Gastroesophageal sphincter (tissue), 4 donors: ENCODE measurements around the gene KMT2C. TPM values are rescaled to one million over a fixed set of nuclear protein-coding genes. Genes with fewer than 3 reads are reported as not detected.

ENCODE experiments used
- ATAC-seq: fragments of 150-250 bp; one replicate; pipeline ENCODE4 v1.9.1; 2016; ENCODE audit warnings: mild to moderate bottlenecking, moderate library complexity
- H3K27ac ChIP-seq, 4 donors: fragments of 200-600 bp; sonication (generic) in 3 of 4; 1 replicate in 3 of 4; 2 replicates in 1 of 4; pipeline ENCODE4 v1.5.1; 2016 to 2019
- H3K27me3 ChIP-seq: fragments of 200-600 bp; sonication (generic); one replicate; pipeline ENCODE4 v1.5.1; 2019
- H3K36me3 ChIP-seq, 2 donors: fragments of 200-600 bp; sonication (generic); one replicate each; pipeline ENCODE4 v1.5.1; 2019; ENCODE audit warnings: control low read depth in 1 of 2
- H3K4me1 ChIP-seq, 3 donors: fragments of 200-600 bp; sonication (generic); 1 replicate in 2 of 3; 2 replicates in 1 of 3; pipeline ENCODE4 v1.5.1; 2016 to 2019; ENCODE audit warnings: control low read depth in 2 of 3
- H3K4me3 ChIP-seq, 2 donors: fragments of 200-600 bp; sonication (generic); one replicate each; pipeline ENCODE4 v1.5.1; 2019; ENCODE audit warnings: mild to moderate bottlenecking in 1 of 2, moderate library complexity in 1 of 2
- H3K9me3 ChIP-seq, 3 donors: fragments of 200-600 bp; sonication (generic); one replicate each; pipeline ENCODE4 v1.5.1; 2017 to 2019; ENCODE audit warnings: control low read depth in 2 of 3
- CTCF ChIP-seq, 4 experiments: fragments of 200-600 bp in 2 of 4; fragments of 450-650 bp in 2 of 4; sonication (generic) in 1 of 4; IDR thresholded peaks; one replicate each; pipeline ENCODE4 v1.5.1; 2017 to 2019; ENCODE audit warnings: antibody characterized with exemption in 4 of 4, mild to moderate bottlenecking in 2 of 4, moderate library complexity in 2 of 4
- EP300 ChIP-seq: sonication (generic); formaldehyde crosslinking; IDR thresholded peaks from one replicate; pipeline ENCODE4 v1.6.1; 2017; ENCODE audit warnings: antibody characterized with exemption, mild to moderate bottlenecking
- POLR2A ChIP-seq, 2 donors: fragments of 450-650 bp; IDR thresholded peaks; one replicate each; pipeline ENCODE4 v1.6.1; 2017; ENCODE audit warnings: antibody characterized with exemption in 2 of 2, mild to moderate bottlenecking in 2 of 2, moderate library complexity in 1 of 2
- POLR2AphosphoS5 ChIP-seq: sonication (generic); formaldehyde crosslinking; IDR thresholded peaks from one replicate; pipeline ENCODE4 v1.6.1; 2017; ENCODE audit warnings: antibody characterized with exemption
- WGBS, 2 donors: methylation state at CpG; one replicate each; pipeline ENCODE4 v1.1.5; 2018; ENCODE audit warnings: low coverage in 1 of 2; 5-methylcytosine and 5-hydroxymethylcytosine counted together
- total RNA-seq, 4 donors: library from RNA; depleted of rRNA; stranded (reverse); fragments of >200 nt; gene quantifications; one replicate each; pipeline ENCODE4 v1.1.0, GENCODE V29; 2016

Gene KMT2C
- total RNA-seq, 4 donors from 2014 or later = 63.0 to 84.8 (median 75.5) TPM

GRCh38 chr7:152129682-152130081, 306.1 kb downstream of the KMT2C start:
- Histone ChIP-seq H3K27me3 (no peaks in the 10 kb centered on the region), H3K9me3 (peaks cover 0 to 5% (median 0%) of the 10 kb centered on the region in 3 donors), H3K4me3 (no peak overlapping the region), H3K36me3 (peaks cover 0 to 80% of the 10 kb centered on the region in 2 donors), H3K27ac (no peak overlapping the region), H3K4me1 (no peaks in the 10 kb centered on the region)
- no peak for ATAC-seq
- TF ChIP-seq EP300 (no peak), CTCF (IDR thresholded peaks at IDR 0.05) (no peak), POLR2AphosphoS5 (no peak), POLR2A (IDR thresholded peaks at IDR 0.05) (no peak)
- WGBS, 2 donors = 86 to 88% methylated on average over 6 to 7 of the region's 7 CpGs

- no peak for TF ChIP-seq CTCF (IDR thresholded peaks at IDR 0.05)
- TF ChIP-seq POLR2A (IDR thresholded peaks at IDR 0.05) = no peak
- no peak for TF ChIP-seq POLR2AphosphoS5
- no peak for TF ChIP-seq EP300
These were observed 306.9 kb downstream of the KMT2C start for GRCh38 chr7:152128741-152129461.

GRCh38 chr7:152128252-152128651, 307.6 kb downstream of the KMT2C start:
- no peaks in the 10 kb centered on the region for H3K27me3 ChIP-seq
- no peaks in the 10 kb centered on the region for H3K4me1 ChIP-seq
- H3K9me3 ChIP-seq = peaks cover 0 to 12% (median 0%) of the 10 kb centered on the region in 3 donors
- peaks cover 0 to 83% of the 10 kb centered on the region in 2 donors for H3K36me3 ChIP-seq
- TF ChIP-seq CTCF (IDR thresholded peaks at IDR 0.05) = no peak
- no peak for TF ChIP-seq POLR2A (IDR thresholded peaks at IDR 0.05)
- TF ChIP-seq POLR2AphosphoS5 = no peak
- no peak for TF ChIP-seq EP300
- no peak overlapping the region for H3K4me3 ChIP-seq
- H3K27ac ChIP-seq = no peak overlapping the region
- 94% methylated on average over 3 of the region's 20 CpGs; no CpG with 5 or more reads in 1 of the 2 donors for WGBS, 2 donors
- ATAC-seq = no peak

More at GRCh38 chr7:152128741-152129461, 306.9 kb downstream of the KMT2C start:
- peaks cover 0 to 12% (median 0%) of the 10 kb centered on the region in 3 donors for H3K9me3 ChIP-seq
- no peaks in the 10 kb centered on the region for H3K4me1 ChIP-seq
- H3K27me3 ChIP-seq = no peaks in the 10 kb centered on the region
- H3K4me3 ChIP-seq = no peak overlapping the region
- 96 to 100% methylated on average over 3 to 26 of the region's 60 CpGs for WGBS, 2 donors
- no peak for ATAC-seq
- H3K36me3 ChIP-seq = peaks cover 0 to 85% of the 10 kb centered on the region in 2 donors
- H3K27ac ChIP-seq = no peak overlapping the region

- Histone ChIP-seq H3K9me3 (peaks cover 0 to 12% (median 0%) of the 10 kb centered on the region in 3 donors), H3K4me1 (no peaks in the 10 kb centered on the region), H3K4me3 (no peak overlapping the region), H3K36me3 (peaks cover 0 to 82% of the 10 kb centered on the region in 2 donors), H3K27ac (no peak overlapping the region), H3K27me3 (no peaks in the 10 kb centered on the region)
- no peak for TF ChIP-seq POLR2AphosphoS5
- TF ChIP-seq EP300 = no peak
- no peak for TF ChIP-seq POLR2A (IDR thresholded peaks at IDR 0.05)
- TF ChIP-seq CTCF (IDR thresholded peaks at IDR 0.05) = no peak
- 82% methylated on average over 5 of the region's 19 CpGs; no CpG with 5 or more reads in 1 of the 2 donors for WGBS, 2 donors
- no peak for ATAC-seq
These were observed 308.6 kb downstream of the KMT2C start for GRCh38 chr7:152127229-152127628.

GRCh38 chr7:152126741-152127140, 309.1 kb downstream of the KMT2C start:
- no peaks in the 10 kb centered on the region for H3K27me3 ChIP-seq
- TF ChIP-seq POLR2AphosphoS5 (no peak), EP300 (no peak), POLR2A (IDR thresholded peaks at IDR 0.05) (no peak), CTCF (IDR thresholded peaks at IDR 0.05) (no peak)

More at GRCh38 chr7:152126741-152127140, 309.1 kb downstream of the KMT2C start:
- ATAC-seq = no peak
- no peak overlapping the region for H3K27ac ChIP-seq
- 73 to 82% methylated on average over 3 to 7 of the region's 7 CpGs for WGBS, 2 donors
- no peak overlapping the region for H3K4me3 ChIP-seq
- H3K9me3 ChIP-seq = peaks cover 0 to 12% (median 0%) of the 10 kb centered on the region in 3 donors
- H3K4me1 ChIP-seq = no peaks in the 10 kb centered on the region
- peaks cover 0 to 82% of the 10 kb centered on the region in 2 donors for H3K36me3 ChIP-seq
